ENCODE measurements around the gene TRIM71.
A peak's percentile ranks its signal among the peaks of the same experiment; 100 is the strongest.

Gene TRIM71

DNA sequence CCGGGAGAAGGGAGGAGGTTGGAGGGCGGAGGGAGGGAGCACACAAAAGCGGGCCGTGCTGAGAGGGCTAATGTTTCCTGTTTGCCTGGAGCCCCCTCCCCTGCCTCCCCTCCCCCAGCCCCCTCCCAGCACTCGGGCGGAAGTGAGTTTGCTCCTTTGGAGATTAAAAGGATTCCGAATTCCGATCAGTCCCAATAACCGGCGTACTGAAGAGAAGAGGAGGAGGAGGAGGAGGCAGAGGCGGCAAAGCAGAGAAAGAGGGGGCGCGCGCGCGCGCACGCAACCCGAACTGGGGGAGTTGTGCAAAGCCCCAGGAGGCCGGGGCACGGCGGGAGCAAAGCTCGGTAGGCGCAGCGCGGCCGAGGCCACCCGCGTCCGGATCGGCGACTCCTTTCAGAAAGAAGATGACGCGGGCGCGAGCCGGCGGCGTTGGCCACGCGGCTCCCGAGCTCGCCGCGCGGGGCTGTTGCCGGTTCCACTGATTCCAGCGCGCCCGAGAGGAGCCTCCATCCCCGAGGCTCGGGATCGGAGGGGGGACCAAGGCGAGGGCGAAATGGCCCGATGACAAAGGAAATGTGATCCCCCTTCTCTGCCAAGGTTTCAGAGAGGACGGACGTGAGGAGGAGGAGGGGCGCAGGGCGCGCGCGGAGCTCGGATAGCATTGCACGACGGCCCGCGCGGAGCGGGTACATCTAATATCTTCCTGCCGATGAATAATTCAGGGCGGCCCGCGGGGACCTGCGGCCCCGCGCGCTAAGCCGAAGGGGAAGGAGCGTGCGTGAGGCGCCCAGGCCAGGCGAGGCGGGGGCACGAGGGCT, 1.1 kb upstream of the TRIM71 start:
- Histone ChIP-seq H3K27ac (replicated peaks) (no peak overlapping the region), H3K27me3 (ENCODE audit: insufficient read depth, poor library complexity, severe bottlenecking) (peaks cover 38% of the 10 kb centered on the region), H3K4me3 (replicated peaks; ENCODE audit: insufficient read depth, low read length) (peak overlapping the region; percentile 33)
- TF ChIP-seq, protein P1, sequence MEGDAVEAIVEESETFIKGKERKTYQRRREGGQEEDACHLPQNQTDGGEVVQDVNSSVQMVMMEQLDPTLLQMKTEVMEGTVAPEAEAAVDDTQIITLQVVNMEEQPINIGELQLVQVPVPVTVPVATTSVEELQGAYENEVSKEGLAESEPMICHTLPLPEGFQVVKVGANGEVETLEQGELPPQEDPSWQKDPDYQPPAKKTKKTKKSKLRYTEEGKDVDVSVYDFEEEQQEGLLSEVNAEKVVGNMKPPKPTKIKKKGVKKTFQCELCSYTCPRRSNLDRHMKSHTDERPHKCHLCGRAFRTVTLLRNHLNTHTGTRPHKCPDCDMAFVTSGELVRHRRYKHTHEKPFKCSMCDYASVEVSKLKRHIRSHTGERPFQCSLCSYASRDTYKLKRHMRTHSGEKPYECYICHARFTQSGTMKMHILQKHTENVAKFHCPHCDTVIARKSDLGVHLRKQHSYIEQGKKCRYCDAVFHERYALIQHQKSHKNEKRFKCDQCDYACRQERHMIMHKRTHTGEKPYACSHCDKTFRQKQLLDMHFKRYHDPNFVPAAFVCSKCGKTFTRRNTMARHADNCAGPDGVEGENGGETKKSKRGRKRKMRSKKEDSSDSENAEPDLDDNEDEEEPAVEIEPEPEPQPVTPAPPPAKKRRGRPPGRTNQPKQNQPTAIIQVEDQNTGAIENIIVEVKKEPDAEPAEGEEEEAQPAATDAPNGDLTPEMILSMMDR (IDR thresholded peaks at IDR 0.05; ENCODE audit: insufficient read depth, low read length) = no peak
- peak; percentile 2 to 20 for DNase-seq (ENCODE audit: low read depth in 1 of 2, low spot score in 1 of 2)

DNA sequence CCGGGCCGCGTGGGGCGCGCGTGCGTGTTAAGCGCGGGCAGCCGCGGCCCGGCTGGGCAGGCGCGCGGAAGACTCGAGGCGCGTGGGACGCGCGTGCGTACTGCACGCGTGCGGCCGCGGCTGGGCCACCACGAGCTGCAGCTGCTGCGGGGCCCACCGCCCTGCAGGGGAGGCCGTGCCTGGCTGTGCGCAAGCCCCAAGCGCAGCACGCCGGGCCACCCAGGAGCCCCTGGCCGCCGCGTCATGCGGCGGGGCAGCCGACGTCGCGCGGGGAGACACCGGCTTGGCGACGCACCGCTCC, 590 bp upstream of the TRIM71 start:
- peaks cover 38% of the 10 kb centered on the region for H3K27me3 ChIP-seq (ENCODE audit: insufficient read depth, poor library complexity, severe bottlenecking)
- no peak overlapping the region for H3K4me3 ChIP-seq (replicated peaks; ENCODE audit: insufficient read depth, low read length)
- no peak for TF ChIP-seq GABPA (IDR thresholded peaks at IDR 0.05; ENCODE audit: low read depth)
- TF ChIP-seq, protein P2, sequence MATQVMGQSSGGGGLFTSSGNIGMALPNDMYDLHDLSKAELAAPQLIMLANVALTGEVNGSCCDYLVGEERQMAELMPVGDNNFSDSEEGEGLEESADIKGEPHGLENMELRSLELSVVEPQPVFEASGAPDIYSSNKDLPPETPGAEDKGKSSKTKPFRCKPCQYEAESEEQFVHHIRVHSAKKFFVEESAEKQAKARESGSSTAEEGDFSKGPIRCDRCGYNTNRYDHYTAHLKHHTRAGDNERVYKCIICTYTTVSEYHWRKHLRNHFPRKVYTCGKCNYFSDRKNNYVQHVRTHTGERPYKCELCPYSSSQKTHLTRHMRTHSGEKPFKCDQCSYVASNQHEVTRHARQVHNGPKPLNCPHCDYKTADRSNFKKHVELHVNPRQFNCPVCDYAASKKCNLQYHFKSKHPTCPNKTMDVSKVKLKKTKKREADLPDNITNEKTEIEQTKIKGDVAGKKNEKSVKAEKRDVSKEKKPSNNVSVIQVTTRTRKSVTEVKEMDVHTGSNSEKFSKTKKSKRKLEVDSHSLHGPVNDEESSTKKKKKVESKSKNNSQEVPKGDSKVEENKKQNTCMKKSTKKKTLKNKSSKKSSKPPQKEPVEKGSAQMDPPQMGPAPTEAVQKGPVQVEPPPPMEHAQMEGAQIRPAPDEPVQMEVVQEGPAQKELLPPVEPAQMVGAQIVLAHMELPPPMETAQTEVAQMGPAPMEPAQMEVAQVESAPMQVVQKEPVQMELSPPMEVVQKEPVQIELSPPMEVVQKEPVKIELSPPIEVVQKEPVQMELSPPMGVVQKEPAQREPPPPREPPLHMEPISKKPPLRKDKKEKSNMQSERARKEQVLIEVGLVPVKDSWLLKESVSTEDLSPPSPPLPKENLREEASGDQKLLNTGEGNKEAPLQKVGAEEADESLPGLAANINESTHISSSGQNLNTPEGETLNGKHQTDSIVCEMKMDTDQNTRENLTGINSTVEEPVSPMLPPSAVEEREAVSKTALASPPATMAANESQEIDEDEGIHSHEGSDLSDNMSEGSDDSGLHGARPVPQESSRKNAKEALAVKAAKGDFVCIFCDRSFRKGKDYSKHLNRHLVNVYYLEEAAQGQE (IDR thresholded peaks at IDR 0.05; ENCODE audit: insufficient replicate concordance, low read depth) = no peak
- TF ChIP-seq, protein P1 (IDR thresholded peaks at IDR 0.05; ENCODE audit: insufficient read depth, low read length) = no peak
- TF ChIP-seq SPI1 (IDR thresholded peaks at IDR 0.05; ENCODE audit: borderline replicate concordance, low read depth) = no peak
- TF ChIP-seq POLR2AphosphoS5 (IDR thresholded peaks at IDR 0.05; ENCODE audit: low read depth) = no peak
- no peak for DNase-seq (ENCODE audit: low read depth in 1 of 2, low spot score in 1 of 2)
- H3K27ac ChIP-seq (replicated peaks) = no peak overlapping the region

DNA sequence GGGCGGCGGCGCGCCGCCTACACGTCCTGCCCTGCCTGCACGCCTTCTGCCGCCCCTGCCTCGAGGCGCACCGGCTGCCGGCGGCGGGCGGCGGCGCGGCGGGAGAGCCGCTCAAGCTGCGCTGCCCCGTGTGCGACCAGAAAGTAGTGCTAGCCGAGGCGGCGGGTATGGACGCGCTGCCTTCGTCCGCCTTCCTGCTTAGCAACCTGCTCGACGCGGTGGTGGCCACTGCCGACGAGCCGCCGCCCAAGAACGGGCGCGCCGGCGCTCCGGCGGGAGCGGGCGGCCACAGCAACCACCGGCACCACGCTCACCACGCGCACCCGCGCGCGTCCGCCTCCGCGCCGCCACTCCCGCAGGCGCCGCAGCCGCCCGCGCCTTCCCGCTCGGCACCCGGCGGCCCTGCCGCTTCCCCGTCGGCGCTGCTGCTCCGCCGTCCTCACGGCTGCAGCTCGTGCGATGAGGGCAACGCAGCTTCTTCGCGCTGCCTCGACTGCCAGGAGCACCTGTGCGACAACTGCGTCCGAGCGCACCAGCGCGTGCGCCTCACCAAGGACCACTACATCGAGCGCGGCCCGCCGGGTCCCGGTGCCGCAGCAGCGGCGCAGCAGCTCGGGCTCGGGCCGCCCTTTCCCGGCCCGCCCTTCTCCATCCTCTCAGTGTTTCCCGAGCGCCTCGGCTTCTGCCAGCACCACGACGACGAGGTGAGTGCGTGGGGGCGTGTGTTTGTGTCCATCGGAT, 602 bp downstream of the TRIM71 start:
- Histone ChIP-seq H3K4me3 (replicated peaks; ENCODE audit: insufficient read depth, low read length) (no peak overlapping the region), H3K27ac (replicated peaks) (no peak overlapping the region), H3K27me3 (ENCODE audit: insufficient read depth, poor library complexity, severe bottlenecking) (peaks cover 38% of the 10 kb centered on the region)
- TF ChIP-seq GABPA (IDR thresholded peaks at IDR 0.05; ENCODE audit: low read depth) (no peak), POLR2AphosphoS5 (IDR thresholded peaks at IDR 0.05; ENCODE audit: low read depth) (no peak), SPI1 (IDR thresholded peaks at IDR 0.05; ENCODE audit: borderline replicate concordance, low read depth) (no peak)
- TF ChIP-seq, protein P2 (IDR thresholded peaks at IDR 0.05; ENCODE audit: insufficient replicate concordance, low read depth) = no peak
- TF ChIP-seq, protein P1 (IDR thresholded peaks at IDR 0.05; ENCODE audit: insufficient read depth, low read length) = no peak
- DNase-seq (ENCODE audit: low read depth in 1 of 2, low spot score in 1 of 2) = no peak

Data from HL-60 (cell line).